ENCODE results near the gene GLRX5. TPM values are rescaled to one million over a fixed set of nuclear protein-coding genes. Genes with fewer than 3 reads are reported as not detected.
"Not testable (repeated sequence)": the region's sequence is repeated elsewhere in the genome, so short reads cannot be mapped to it uniquely, and the experiment has no call there.

GLRX5 gene
- total and polyA plus RNA-seq, 9 donors, result 38.0 to 105 (median 42.9) TPM

- intact Hi-C loops (cut with DNase I), result loop anchor here in 1 of 4 donors (2.0 kb wide), 1 partner anchor 17 kb away; no protein-coding TSS in a partner anchor
- H3K9me3 ChIP-seq, result no peaks in the 10 kb centered on the region
- no peak for DNase-seq
- H3K4me1 ChIP-seq (ENCODE audit: insufficient read depth), result no peaks in the 10 kb centered on the region
- TF ChIP-seq POLR2A (IDR thresholded peaks at IDR 0.05) (no peak), CTCF (IDR thresholded peaks at IDR 0.05) (no peak)
- no peak overlapping the region for H3K4me3 ChIP-seq
- H3K36me3 ChIP-seq, result no peaks in the 10 kb centered on the region
- no peak overlapping the region for H3K27ac ChIP-seq
- 74 to 86% (median 82%) methylated on average over 6 of the region's 6 CpGs for WGBS, 3 donors
- no peaks in the 10 kb centered on the region for H3K27me3 ChIP-seq
Observed at GRCh38 chr14:95585953-95586620, 51.2 kb downstream of the GLRX5 start.

GRCh38 chr14:95591182-95591581 is 56.3 kb downstream of the GLRX5 start:
- DNase-seq; H3K9me3 ChIP-seq; H3K4me3 ChIP-seq; H3K4me1 ChIP-seq (ENCODE audit: insufficient read depth); intact Hi-C loops (cut with DNase I); H3K27ac ChIP-seq; H3K27me3 ChIP-seq; H3K36me3 ChIP-seq: not testable (repeated sequence)
- WGBS, 3 donors, result 86 to 92% (median 88%) methylated on average over 3 of the region's 3 CpGs

Small RNA genes within 50 kb of the gene (small RNA-seq; reads per million reads assigned to genes)
- gene SCARNA13, result 8.7 reads per million, percentile 83 among the genes with 10 or more reads in this experiment

Other genes with a start within 250 kb of the GLRX5 start
- gene CLMN, start 215.1 kb upstream of the GLRX5 start, total RNA-seq, result 10 to 100 TPM in 1 of 7 donors, 1 to 10 TPM in 6; 4.4 to 11.7 (median 6.5) TPM
- gene CLMN, start 215.1 kb upstream of the GLRX5 start, polyA plus RNA-seq, result 1 to 10 TPM; 2.2 to 7.4 TPM
- 10 to 100 TPM in 5 of 7 donors, 1 to 10 TPM in 2; 6.4 to 26.0 (median 14.9) TPM for gene SYNE3, start 18.4 kb upstream of the GLRX5 start, total RNA-seq
- 1 to 10 TPM; 3.7 to 5.1 TPM for gene SYNE3, start 18.4 kb upstream of the GLRX5 start, polyA plus RNA-seq
- gene TCL1B, start 151.4 kb downstream of the GLRX5 start, total RNA-seq, result not detected
- under 1 TPM in 1 of 2 donors, not detected in 1; 0.07 TPM for gene TCL1B, start 151.4 kb downstream of the GLRX5 start, polyA plus RNA-seq
- gene TCL1A, start 179.1 kb downstream of the GLRX5 start, total RNA-seq, result not detected
- under 1 TPM; 0.13 to 0.70 TPM for gene TCL1A, start 179.1 kb downstream of the GLRX5 start, polyA plus RNA-seq